Adrenal gland (tissue), 12 donors: ENCODE measurements around the gene VEZF1. TPM values are rescaled to one million over a fixed set of nuclear protein-coding genes. Genes with fewer than 3 reads are reported as not detected.

Source experiments
- DNase-seq, 7 donors: peaks; one replicate each; pipeline ENCODE4 v3.0.0-alpha.2; 2019 to 2020
- H3K27ac ChIP-seq, 5 donors: fragments of 200-600 bp; sonication (generic) in 4 of 5; 1 replicate in 3 of 5; 2 replicates in 2 of 5; pipeline versions ENCODE4 v1.5.1 to v1.8.0; 2016 to 2020; ENCODE audit warnings: mild to moderate bottlenecking in 1 of 5
- H3K27me3 ChIP-seq: fragments of 200-600 bp; 2 replicates; pipeline ENCODE4 v1.8.0; 2021
- H3K36me3 ChIP-seq, 2 donors: fragments of 200-600 bp; replicated peaks in 1 of 2; 1 replicate in 1 of 2; 2 replicates in 1 of 2; pipeline versions ENCODE4 v1.5.1 to v1.8.0; 2018 to 2022
- H3K4me1 ChIP-seq, 2 donors: fragments of 200-600 bp; replicated peaks in 1 of 2; 1 replicate in 1 of 2; 2 replicates in 1 of 2; pipeline versions ENCODE4 v1.5.1 to v1.8.0; 2018 to 2021
- H3K4me3 ChIP-seq, 4 donors: fragments of 200-600 bp; sonication (generic) in 3 of 4; one replicate each; pipeline ENCODE4 v1.5.1; 2016 to 2018
- H3K9me3 ChIP-seq, 3 donors: fragments of 200-600 bp; sonication (generic) in 1 of 3; replicated peaks in 1 of 3; 1 replicate in 2 of 3; 2 replicates in 1 of 3; pipeline versions ENCODE4 v1.5.1 to v1.8.0; 2016 to 2021
- POLR2A ChIP-seq, 2 donors: fragments of 450-650 bp; IDR thresholded peaks; one replicate each; pipeline ENCODE4 v1.6.1; 2017; ENCODE audit warnings: antibody characterized with exemption in 2 of 2, mild to moderate bottlenecking in 2 of 2, moderate library complexity in 1 of 2
- WGBS, 4 donors: extraction: QIAGEN DNeasy Blood & Tissue Kit in 2 of 4; methylation state at CpG; one replicate each; pipeline versions ENCODE4 v1.1.5 to v1.1.7; 2013 to 2017; 5-methylcytosine and 5-hydroxymethylcytosine counted together
- intact Hi-C, 2 donors: fragments of 100-400 bp; cut with DNase I; formaldehyde crosslinking; loops; one replicate each; pipeline versions ENCODE4 v1.14.1 to v1.15.0; 2022 to 2023
- polyA plus RNA-seq, 3 donors: library from polyadenylated mRNA; stranded (reverse); fragments of 200-250 nt in 2 of 3; fragments of 350-450 nt in 1 of 3; fragmentation: Illumina TruSeq in 1 of 3; extraction: RNeasy Lipid Tissue Mini Kit (QIAGEN cat#74804) in 1 of 3; gene quantifications; one replicate each; pipeline ENCODE4 v1.2.3, GENCODE V29; 2013 to 2014
- total RNA-seq, 9 donors: library from RNA; depleted of rRNA in 4 of 9; stranded (reverse); fragments of >200 nt in 4 of 9; fragments of 120-200 nt in 1 of 9; fragmentation: NEBNext Ultra II Directional in 1 of 9; extraction: Animal tissue kit (Norgen Biotek cat#: 25700) in 1 of 9; gene quantifications; one replicate each; pipeline versions ENCODE4 v1.1.0 to v1.2.4, GENCODE V29; 2013 to 2023
- TF ChIP-seq, protein P1 (sequence below), 6 experiments: fragments of 450-650 bp in 4 of 6; fragments of 200-600 bp in 2 of 6; sonication (generic) in 1 of 6; IDR thresholded peaks; 1 replicate in 5 of 6; 2 replicates in 1 of 6; pipeline versions ENCODE4 v1.5.1 to v1.8.0; 2016 to 2021; ENCODE audit warnings: antibody characterized with exemption in 6 of 6, mild to moderate bottlenecking in 2 of 6, moderate library complexity in 1 of 6
- donor health status: healthy with polysubstance abuse.
- donor health status: Bipolar disorder and iron deficiency.
- donor health status: DM: yes; HTN: yes; CAD: no.
- donor health status: DM: no; HTN: no; CAD: no.
- donor health status: DM: no; HTN: no; CAD: no.
- donor health status: DM: yes; HTN: yes; CAD: no.

Gene VEZF1
- total and polyA plus RNA-seq, 12 donors: 14.1 to 105 (median 65.1) TPM

DNA sequence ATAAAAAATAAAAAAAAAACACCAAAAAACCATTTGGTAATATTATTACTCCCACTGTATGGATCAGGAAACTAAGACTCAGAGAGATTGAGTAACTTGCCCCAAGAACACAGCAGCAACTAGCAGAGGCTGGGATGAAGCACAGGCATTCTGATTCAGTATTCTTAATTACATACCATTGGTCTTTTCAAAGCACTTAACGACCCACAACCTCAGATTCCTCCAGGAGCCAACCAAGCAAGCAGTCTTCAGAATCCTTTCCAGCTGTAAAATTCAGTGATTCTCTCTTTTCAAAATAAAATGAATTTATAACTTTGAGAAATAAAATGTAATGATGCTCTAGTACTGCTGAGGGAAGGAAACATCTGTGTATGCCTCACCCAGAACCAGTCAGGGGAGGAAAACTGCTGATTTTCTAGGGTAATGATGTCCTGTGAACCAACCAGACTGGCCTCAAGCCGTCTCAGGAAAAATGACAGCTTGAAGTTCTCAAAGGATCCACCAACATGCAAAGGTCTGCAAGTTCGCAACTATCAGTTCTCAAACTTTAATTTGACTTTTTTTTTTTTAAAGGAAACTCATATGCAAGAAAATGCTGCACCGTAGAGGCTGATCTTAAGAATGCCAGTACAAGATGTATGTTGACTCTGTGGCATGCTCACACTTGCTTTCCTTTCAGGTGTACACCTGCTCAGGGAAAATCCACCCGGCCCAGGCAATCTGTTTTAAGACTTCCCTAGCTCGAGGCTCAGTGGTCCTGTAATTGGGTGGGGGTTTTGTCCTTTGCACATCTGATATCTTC is 41.9 kb downstream of the VEZF1 start:
- H3K27ac ChIP-seq: peak overlapping the region; percentile 61 to 99 (median 84)
- intact Hi-C loops: no loop called here
- no peaks in the 10 kb centered on the region for H3K36me3 ChIP-seq
- 41 to 48% (median 47%) methylated on average over 6 of the region's 6 CpGs for WGBS, 4 donors
- no peaks in the 10 kb centered on the region for H3K27me3 ChIP-seq
- H3K4me1 ChIP-seq: peaks cover 57 to 93% of the 10 kb centered on the region in 2 donors
- peak overlapping the region in 1 of 4 donors; percentile 43 for H3K4me3 ChIP-seq
- DNase-seq: no peak
- no peaks in the 10 kb centered on the region for H3K9me3 ChIP-seq
- TF ChIP-seq, protein P1, sequence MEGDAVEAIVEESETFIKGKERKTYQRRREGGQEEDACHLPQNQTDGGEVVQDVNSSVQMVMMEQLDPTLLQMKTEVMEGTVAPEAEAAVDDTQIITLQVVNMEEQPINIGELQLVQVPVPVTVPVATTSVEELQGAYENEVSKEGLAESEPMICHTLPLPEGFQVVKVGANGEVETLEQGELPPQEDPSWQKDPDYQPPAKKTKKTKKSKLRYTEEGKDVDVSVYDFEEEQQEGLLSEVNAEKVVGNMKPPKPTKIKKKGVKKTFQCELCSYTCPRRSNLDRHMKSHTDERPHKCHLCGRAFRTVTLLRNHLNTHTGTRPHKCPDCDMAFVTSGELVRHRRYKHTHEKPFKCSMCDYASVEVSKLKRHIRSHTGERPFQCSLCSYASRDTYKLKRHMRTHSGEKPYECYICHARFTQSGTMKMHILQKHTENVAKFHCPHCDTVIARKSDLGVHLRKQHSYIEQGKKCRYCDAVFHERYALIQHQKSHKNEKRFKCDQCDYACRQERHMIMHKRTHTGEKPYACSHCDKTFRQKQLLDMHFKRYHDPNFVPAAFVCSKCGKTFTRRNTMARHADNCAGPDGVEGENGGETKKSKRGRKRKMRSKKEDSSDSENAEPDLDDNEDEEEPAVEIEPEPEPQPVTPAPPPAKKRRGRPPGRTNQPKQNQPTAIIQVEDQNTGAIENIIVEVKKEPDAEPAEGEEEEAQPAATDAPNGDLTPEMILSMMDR (IDR thresholded peaks at IDR 0.05): no peak
- no peak for TF ChIP-seq POLR2A (IDR thresholded peaks at IDR 0.05)

DNA sequence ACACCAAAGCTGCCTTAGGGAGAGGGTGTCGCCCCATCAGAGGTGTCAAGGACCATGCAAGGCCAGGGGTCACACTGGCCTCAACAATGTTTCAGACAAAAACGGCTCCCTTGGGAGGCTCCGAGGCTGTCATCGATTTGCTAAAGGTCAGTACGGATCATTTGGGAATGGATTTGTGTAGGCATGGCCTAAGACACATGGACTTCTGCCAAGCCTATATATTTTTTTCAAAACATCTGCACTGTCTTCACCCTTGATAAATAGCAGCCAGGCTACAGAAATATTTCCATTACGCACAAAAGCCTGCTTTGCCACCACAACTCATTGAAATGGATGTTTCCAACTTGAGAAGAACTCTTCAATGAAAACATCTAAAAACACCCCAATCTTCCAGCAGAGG is 43.1 kb downstream of the VEZF1 start:
- Histone ChIP-seq H3K27ac (peak overlapping the region; percentile 8 to 96 (median 49)), H3K27me3 (no peaks in the 10 kb centered on the region), H3K4me1 (peaks cover 57 to 93% of the 10 kb centered on the region in 2 donors), H3K4me3 (no peak overlapping the region), H3K9me3 (no peaks in the 10 kb centered on the region), H3K36me3 (no peaks in the 10 kb centered on the region)
- DNase-seq: peak in 1 of 7 donors; percentile 25
- TF ChIP-seq, protein P1 (IDR thresholded peaks at IDR 0.05): no peak
- TF ChIP-seq POLR2A (IDR thresholded peaks at IDR 0.05): no peak
- WGBS, 4 donors: 36 to 59% (median 39%) methylated on average over 4 to 6 of the region's 6 CpGs
- intact Hi-C loops: no loop called here

DNA sequence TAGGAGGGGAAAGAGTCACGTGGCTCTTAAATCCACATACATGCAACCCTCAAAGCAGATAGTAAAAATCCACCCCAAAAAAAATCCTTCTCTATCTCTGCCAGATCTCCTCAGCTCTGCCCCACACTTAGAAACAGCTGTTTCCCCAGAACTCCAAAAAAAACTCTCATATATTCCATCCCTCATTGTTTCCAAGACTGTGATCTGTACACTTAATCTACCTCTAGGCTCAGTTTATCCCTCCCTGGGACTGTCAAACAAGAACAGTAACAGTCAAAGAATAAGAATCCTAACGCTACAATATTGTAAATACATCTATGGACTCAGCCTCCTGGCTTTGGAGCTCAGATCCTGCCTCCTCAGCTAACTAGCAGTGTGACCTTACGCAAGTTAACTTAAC is 44.4 kb downstream of the VEZF1 start:
- no peaks in the 10 kb centered on the region for H3K9me3 ChIP-seq
- peak overlapping the region; percentile 77 to 96 (median 84) for H3K27ac ChIP-seq
- intact Hi-C loops: no loop called here
- no peak for DNase-seq
- H3K27me3 ChIP-seq: no peaks in the 10 kb centered on the region
- H3K4me1 ChIP-seq: peaks cover 46 to 82% of the 10 kb centered on the region in 2 donors
- H3K36me3 ChIP-seq: no peaks in the 10 kb centered on the region
- 79 to 89% (median 85%) methylated on average over 3 of the region's 3 CpGs for WGBS, 4 donors
- H3K4me3 ChIP-seq: no peak overlapping the region
- no peak for TF ChIP-seq POLR2A (IDR thresholded peaks at IDR 0.05)
- TF ChIP-seq, protein P1 (IDR thresholded peaks at IDR 0.05): no peak

DNA sequence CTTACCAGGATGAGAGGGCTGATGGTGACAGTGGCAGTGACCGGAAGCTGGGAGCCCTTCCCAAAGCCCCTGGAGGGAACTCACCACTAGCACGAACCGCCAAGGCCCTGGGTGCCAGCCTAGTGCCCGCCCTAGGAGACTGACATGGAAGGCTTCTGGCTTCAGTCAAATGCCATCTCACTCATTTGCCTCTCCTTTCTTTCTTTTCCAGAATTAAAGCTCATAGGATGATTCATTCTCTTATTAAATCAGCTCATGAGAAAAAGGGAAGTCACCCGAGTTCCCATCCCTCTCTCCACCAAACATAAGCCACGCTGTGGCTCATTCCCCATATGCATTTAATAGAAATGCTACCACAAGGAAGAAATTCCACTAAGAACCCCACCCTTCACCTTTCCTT is 44.9 kb downstream of the VEZF1 start:
- H3K4me1 ChIP-seq: peaks cover 41 to 82% of the 10 kb centered on the region in 2 donors
- DNase-seq: peak in 3 of 7 donors; percentile 30 to 51 (median 47)
- no peak overlapping the region for H3K4me3 ChIP-seq
- 38 to 43% (median 39%) methylated on average over 6 of the region's 6 CpGs for WGBS, 4 donors
- H3K27ac ChIP-seq: peak overlapping the region; percentile 77 to 96 (median 84)
- intact Hi-C loops: no loop called here
- no peaks in the 10 kb centered on the region for H3K27me3 ChIP-seq
- TF ChIP-seq, protein P1 (IDR thresholded peaks at IDR 0.05): no peak
- peak in 1 of 2 donors; percentile 52 for TF ChIP-seq POLR2A (IDR thresholded peaks at IDR 0.05)
- H3K9me3 ChIP-seq: no peaks in the 10 kb centered on the region
- no peaks in the 10 kb centered on the region for H3K36me3 ChIP-seq
